ENCODE measurements around the gene HAAO. TPM values are rescaled to one million over a fixed set of nuclear protein-coding genes. Genes with fewer than 3 reads are reported as not detected.
"Not testable (repeated sequence)": the region's sequence is repeated elsewhere in the genome, so short reads cannot be mapped to it uniquely, and the experiment has no call there.

The HAAO gene
- total RNA-seq, 1 donor from 2014 or later: 4.9 TPM

DNA sequence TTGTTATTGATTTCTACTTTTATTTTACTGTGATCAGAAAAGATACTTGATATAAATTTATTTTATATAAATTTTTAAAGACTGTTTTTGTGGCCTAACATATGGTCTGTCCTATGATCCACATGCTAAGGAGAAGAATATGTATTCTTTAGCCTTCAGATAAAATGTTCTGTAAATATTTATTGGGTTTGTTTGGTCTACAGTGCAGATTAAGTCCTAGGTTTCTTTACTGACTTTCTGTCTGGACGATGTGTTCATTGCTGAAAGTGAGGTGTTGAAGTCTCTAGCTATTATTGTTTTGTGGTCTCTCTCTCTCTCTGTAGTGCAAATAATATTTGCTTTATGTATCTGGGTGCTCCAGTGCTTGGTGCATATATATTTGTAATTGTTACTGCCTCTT is 58.5 kb downstream of the HAAO start:
- no peaks in the 10 kb centered on the region for H3K4me1 Mint-ChIP-seq
- no peaks in the 10 kb centered on the region for H3K27me3 Mint-ChIP-seq (ENCODE audit: low read depth)
- H3K36me3 Mint-ChIP-seq (ENCODE audit: low read depth): peaks cover 56% of the 10 kb centered on the region
- H3K27ac Mint-ChIP-seq (ENCODE audit: unreplicated experiment): no peak overlapping the region
- H3K9me3 Mint-ChIP-seq: peaks cover 19% of the 10 kb centered on the region
- no peak overlapping the region for H3K4me3 Mint-ChIP-seq
- DNase-seq (ENCODE audit: low read depth, low spot score): no peak
- TF ChIP-seq, protein P1, sequence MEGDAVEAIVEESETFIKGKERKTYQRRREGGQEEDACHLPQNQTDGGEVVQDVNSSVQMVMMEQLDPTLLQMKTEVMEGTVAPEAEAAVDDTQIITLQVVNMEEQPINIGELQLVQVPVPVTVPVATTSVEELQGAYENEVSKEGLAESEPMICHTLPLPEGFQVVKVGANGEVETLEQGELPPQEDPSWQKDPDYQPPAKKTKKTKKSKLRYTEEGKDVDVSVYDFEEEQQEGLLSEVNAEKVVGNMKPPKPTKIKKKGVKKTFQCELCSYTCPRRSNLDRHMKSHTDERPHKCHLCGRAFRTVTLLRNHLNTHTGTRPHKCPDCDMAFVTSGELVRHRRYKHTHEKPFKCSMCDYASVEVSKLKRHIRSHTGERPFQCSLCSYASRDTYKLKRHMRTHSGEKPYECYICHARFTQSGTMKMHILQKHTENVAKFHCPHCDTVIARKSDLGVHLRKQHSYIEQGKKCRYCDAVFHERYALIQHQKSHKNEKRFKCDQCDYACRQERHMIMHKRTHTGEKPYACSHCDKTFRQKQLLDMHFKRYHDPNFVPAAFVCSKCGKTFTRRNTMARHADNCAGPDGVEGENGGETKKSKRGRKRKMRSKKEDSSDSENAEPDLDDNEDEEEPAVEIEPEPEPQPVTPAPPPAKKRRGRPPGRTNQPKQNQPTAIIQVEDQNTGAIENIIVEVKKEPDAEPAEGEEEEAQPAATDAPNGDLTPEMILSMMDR (conservative IDR thresholded peaks at IDR 0.05): no peak

DNA sequence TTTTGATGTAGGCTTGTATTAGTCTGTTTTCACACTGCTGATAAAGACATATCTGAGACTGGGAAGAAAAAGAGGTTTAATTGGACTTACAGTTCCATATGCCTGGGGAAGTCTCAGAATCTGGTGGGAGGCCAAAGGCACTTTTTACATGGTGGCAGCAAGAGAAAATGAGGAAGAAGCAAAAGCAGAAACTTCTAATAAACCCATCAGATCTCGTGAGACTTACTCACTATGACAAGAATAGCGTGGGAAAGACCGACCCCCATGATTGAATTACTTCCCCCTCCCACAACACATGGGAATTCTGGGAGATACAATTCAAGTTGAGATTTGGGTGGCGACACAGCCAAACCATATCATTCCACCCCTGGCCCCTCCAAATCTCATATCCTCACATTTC is 61.1 kb downstream of the HAAO start:
- not testable (repeated sequence) for H3K4me1 Mint-ChIP-seq; DNase-seq (ENCODE audit: low read depth, low spot score); H3K4me3 Mint-ChIP-seq; H3K27me3 Mint-ChIP-seq (ENCODE audit: low read depth); H3K27ac Mint-ChIP-seq (ENCODE audit: unreplicated experiment)
- Mint-ChIP-seq H3K9me3 (peaks cover 19% of the 10 kb centered on the region), H3K36me3 (ENCODE audit: low read depth) (peaks cover 51% of the 10 kb centered on the region)

DNA sequence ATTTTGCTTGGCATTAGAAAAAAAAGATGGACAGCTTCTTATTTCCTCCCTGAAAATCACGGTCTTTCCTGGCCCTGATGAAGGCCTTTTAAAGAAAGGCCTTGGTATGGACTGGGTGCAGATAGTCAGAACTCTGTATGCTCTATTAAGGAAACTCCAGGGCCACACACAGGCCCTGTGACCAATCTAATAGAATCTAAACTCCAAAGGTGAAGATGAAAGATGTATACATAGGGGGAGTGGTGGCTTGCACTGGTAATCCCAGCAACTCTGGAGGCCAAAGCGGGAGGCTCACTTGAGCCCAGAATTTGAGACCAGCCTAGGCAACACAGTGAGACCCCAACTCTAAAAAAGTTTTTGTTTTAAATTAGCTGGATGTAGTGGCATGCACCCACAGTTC is 65.7 kb downstream of the HAAO start:
- Mint-ChIP-seq H3K4me3 (no peak overlapping the region), H3K4me1 (peaks cover 11% of the 10 kb centered on the region), H3K9me3 (peaks cover 8% of the 10 kb centered on the region), H3K27me3 (ENCODE audit: low read depth) (no peaks in the 10 kb centered on the region), H3K27ac (ENCODE audit: unreplicated experiment) (no peak overlapping the region), H3K36me3 (ENCODE audit: low read depth) (peaks cover 23% of the 10 kb centered on the region)
- DNase-seq (ENCODE audit: low read depth, low spot score): no peak
- TF ChIP-seq, protein P1 (conservative IDR thresholded peaks at IDR 0.05): no peak

DNA sequence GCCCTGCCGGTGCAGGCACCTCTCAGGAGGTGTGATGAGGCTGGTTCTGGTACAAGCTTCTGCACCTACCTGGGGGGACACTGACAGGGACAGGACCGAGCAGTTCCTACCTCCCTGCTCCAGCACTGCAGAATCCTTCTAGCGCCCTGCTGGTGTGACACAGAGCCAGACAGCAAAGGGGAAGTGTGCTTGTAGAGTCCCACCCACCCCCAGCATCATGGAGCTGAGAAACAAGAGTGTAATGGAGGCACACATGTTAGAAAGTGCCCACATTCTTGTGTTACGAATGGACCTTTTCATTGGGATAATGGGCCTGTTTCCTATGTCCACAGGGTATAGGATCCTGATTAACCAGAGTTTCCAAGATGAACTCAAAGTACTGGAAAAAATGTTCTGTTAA is 66.7 kb downstream of the HAAO start:
- TF ChIP-seq, protein P1 (conservative IDR thresholded peaks at IDR 0.05): no peak
- Mint-ChIP-seq H3K27me3 (ENCODE audit: low read depth) (no peaks in the 10 kb centered on the region), H3K36me3 (ENCODE audit: low read depth) (peaks cover 15% of the 10 kb centered on the region), H3K9me3 (peaks cover 8% of the 10 kb centered on the region), H3K4me3 (no peak overlapping the region), H3K27ac (ENCODE audit: unreplicated experiment) (no peak overlapping the region), H3K4me1 (peaks cover 11% of the 10 kb centered on the region)
- no peak for DNase-seq (ENCODE audit: low read depth, low spot score)

DNA sequence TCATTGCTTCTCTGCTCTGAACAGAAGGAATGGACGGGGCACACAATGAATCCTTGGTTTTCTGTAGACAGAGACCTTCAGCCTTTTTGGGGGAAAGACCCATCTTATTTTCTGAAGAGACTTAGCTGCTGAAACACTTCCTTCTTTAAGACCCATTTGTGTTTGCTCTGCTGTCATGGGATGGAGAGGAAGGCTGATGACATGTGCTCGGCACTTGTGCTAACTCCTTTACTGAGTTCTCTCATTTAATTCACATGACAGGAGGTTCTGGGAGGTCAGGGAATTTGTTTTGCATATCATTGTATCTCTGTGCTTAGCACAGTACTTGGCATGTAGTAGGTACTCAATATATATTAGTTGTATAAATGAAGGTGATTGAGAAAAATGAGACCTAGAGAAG is 67.5 kb downstream of the HAAO start:
- Mint-ChIP-seq H3K4me3 (no peak overlapping the region), H3K27ac (ENCODE audit: unreplicated experiment) (no peak overlapping the region), H3K9me3 (peaks cover 5% of the 10 kb centered on the region), H3K36me3 (ENCODE audit: low read depth) (peaks cover 8% of the 10 kb centered on the region), H3K4me1 (peaks cover 11% of the 10 kb centered on the region), H3K27me3 (ENCODE audit: low read depth) (no peaks in the 10 kb centered on the region)
- no peak for DNase-seq (ENCODE audit: low read depth, low spot score)
- TF ChIP-seq, protein P1 (conservative IDR thresholded peaks at IDR 0.05): no peak

DNA sequence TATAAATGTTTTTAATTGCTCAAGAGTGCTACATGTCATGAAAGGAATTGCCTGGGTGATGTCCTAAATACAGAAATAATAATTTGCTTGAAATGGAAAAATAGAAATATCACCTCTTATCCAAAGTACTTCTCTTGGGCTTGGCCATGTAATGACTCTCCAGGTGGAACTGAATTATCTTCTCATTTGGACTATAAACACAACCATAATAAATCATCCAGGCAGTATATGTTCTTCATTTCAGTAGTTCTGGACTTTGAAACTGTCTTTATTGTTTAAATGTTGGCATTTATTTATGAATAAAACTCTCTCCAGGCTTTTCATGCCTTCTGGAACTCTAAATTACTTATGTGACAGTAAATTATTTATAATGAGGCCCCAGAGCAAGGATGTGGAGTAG is 68.9 kb downstream of the HAAO start:
- H3K4me1 Mint-ChIP-seq: peaks cover 11% of the 10 kb centered on the region
- DNase-seq (ENCODE audit: low read depth, low spot score): no peak
- TF ChIP-seq, protein P1 (conservative IDR thresholded peaks at IDR 0.05): no peak

More for the DNA sequence above, 68.9 kb downstream of the HAAO start:
- Mint-ChIP-seq H3K27me3 (ENCODE audit: low read depth) (no peaks in the 10 kb centered on the region), H3K36me3 (ENCODE audit: low read depth) (no peaks in the 10 kb centered on the region), H3K4me3 (no peak overlapping the region), H3K9me3 (no peaks in the 10 kb centered on the region), H3K27ac (ENCODE audit: unreplicated experiment) (no peak overlapping the region)

Data from neural crest cell (in vitro differentiated cells).